Glomerular endothelial cell (primary cell): ENCODE results near the gene PTBP3. TPM values are rescaled to one million over a fixed set of nuclear protein-coding genes. Genes with fewer than 3 reads are reported as not detected.

ENCODE experiments used
- DNase-seq: peaks from one replicate; pipeline ENCODE4 v3.0.0-alpha.2; 2011; ENCODE audit warnings: low read depth, low spot score; ENCODE audit errors: extremely low read depth
- total RNA-seq: library from RNA; depleted of rRNA; stranded (reverse); fragments of >200 nt; gene quantifications from 2 replicates; pipeline ENCODE4 v1.2.3, GENCODE V29; 2015

Gene PTBP3
- total RNA-seq, 1 donor from 2014 or later: 47.3 TPM

DNA sequence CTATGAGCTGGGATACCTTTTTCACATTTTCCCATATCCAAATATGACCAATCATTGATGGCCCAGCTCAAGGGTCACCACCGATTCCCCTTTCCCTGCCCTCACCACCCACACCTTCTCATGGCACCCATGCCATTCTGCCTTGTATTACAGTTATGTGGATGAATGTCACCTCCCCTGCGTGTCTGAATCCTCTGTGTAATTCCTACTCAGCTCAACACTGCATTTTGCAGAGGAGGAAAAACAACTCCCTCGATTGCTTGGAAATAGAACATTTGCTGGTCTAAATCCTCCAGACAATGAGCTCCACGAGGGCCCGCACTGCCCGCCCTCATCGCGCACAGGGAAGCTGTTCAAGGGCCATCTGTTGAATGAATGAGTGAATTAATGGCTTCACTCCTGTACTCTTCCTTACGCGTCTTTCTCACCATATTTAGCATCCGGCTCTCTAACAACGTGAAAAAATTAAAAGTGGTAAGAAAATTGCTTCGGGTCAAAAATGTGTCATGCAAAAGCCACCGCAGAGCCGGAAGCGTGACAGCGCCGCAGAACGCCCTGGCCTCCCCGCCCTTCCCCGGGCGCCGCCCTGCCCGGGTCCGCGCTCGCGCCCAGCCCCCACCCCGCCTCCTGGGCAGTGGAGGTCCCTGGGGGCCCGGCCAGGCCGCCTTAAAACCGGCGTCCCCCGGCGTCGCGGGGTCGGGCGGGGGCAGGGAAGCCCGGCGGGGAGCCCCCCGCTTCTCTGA, 159.0 kb downstream of the PTBP3 start:
- no peak for DNase-seq

DNA sequence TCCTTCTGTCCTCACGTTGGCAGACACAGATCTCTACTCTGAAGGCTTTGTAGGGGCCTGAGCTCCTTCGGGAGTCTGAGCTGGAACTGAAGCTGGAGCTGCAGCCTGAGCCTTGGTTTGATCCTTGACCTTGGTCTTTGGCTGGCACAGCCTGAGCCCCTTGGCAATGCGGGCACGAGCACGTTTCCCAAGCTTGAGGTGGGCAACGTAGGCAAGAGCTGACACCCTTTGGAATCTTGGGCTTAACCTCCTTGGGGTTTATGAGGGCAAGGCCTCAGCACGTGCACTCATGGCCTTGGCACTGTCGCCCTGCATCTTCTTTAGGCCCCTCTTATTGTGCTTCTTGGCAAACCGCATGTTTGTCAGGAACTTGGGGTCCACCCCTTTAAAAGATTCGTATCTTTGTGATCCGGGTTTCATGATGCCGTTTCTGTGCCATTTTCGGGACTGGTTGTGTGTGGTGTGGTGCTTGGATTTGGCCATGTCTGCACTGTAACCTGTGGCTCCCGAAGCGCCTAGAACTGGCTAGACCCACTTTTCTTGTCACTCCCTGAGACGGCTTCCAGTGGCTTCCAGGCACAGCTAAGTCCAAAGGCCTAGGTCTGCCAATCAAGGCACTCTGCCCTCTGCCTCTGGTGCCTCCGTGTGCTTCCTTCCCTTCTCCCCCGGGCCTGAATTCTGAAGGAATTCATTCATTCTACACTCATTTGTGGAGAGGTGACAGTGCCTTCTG, 159.8 kb downstream of the PTBP3 start:
- no peak for DNase-seq

DNA sequence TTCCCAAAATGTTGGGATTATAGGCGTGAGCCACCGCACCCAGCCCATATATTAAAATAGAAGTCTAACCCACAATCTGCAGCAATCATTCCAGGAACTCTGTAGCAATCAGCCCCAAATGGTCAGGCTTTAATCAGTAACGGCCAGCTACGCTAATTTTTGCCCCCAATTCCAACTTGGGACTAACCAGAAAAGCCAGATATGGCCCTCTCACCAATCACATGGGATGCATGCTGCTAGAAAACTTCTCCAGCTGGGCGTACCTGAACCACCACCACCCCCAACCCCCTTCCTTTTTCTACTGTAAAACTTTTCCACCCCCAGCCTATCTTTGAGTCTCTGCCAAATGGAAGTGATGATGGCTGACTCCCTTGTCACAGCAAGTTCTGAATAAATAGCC, 162.5 kb downstream of the PTBP3 start:
- DNase-seq: no peak

DNA sequence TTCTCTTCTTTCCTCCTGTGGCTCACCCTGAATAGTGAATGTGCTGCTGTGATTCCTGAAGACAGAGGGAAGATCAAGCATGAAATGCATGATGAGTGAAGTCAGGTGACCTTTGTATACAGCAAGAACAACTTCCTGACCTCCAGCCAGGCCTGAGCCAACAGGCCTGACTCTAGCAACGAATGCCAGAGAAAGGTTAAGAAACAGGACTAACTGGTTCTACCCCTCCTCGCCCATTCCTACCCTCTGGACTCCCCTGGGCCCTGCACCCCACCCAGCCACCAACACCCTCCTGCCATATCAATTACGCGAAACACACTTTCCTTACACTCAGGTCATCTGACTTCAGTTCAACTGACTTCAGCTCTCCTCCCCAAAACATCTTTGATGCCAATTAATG, 163.2 kb downstream of the PTBP3 start:
- DNase-seq: no peak

DNA sequence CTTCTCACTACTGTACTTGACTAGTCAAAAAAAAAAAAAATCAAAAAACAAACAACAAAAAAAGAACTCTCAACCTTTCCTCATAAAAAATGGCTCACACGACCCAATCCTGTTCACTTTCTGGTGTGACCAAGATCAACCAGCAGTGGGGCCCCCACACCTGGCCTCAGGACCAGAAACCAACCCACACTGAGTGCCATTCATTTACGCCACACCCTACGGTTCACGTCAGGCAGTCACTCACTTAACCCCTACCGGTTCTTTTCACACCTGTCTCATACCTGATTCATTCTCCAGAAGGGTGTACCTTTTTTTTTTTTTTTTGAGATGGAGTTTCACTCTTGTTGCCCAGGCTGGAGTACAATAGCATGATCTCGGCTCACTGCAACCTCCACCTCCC, 164.1 kb downstream of the PTBP3 start:
- DNase-seq: no peak

DNA sequence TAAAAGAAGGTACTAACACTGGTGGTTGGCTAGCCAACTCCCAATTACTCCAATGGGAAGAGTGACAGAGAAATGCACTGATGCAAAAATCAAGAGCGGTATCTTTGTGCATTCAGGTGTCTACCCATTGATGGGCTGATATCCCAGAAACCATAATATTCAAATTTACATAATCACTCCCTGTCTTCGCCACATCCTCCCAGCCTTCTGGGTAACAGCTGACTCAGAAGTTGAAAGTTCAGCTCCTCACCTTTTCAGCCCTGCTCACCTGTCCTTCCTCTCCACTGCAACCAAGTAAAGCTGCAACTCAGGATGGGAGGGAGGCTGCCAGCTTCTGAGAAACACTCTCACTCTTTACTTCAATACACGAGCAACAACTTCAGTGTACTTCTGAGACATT, 165.2 kb downstream of the PTBP3 start:
- no peak for DNase-seq

Other genes starting within 250 kb of the PTBP3 start
- gene SUSD1, start 158.3 kb downstream of the PTBP3 start, total RNA-seq: 47.0 and 53.7 TPM in 2 replicates
- gene HSDL2, start 46.5 kb upstream of the PTBP3 start, total RNA-seq: 16.4 and 21.3 TPM in 2 replicates
- gene KIAA1958, start 153.2 kb upstream of the PTBP3 start, total RNA-seq: 1.3 and 2.6 TPM in 2 replicates